Mesothelial cell of epicardium (in vitro differentiated cells): Measurements from ENCODE around the gene CENPF. TPM values are rescaled to one million over a fixed set of nuclear protein-coding genes. Genes with fewer than 3 reads are reported as not detected.
"Not testable (repeated sequence)": the region's sequence is repeated elsewhere in the genome, so short reads cannot be mapped to it uniquely, and the experiment has no call there.

Experiments
- DNase-seq, 2 experiments: peaks; one replicate each; pipeline ENCODE4 v3.0.0; 2021; ENCODE audit warnings: low spot score in 2 of 2; ENCODE audit not compliant: unreplicated experiment in 2 of 2
- H3K27ac Mint-ChIP-seq: 2 replicates; pipeline ENCODE4 v1.8.0; 2021; ENCODE audit warnings: mixed read lengths
- H3K27me3 Mint-ChIP-seq: 2 replicates; pipeline ENCODE4 v1.8.0; 2021; ENCODE audit warnings: low read depth, mixed read lengths
- H3K36me3 Mint-ChIP-seq: 2 replicates; pipeline ENCODE4 v1.8.0; 2021; ENCODE audit warnings: mixed read lengths
- H3K4me1 Mint-ChIP-seq: 2 replicates; pipeline ENCODE4 v1.8.0; 2021; ENCODE audit warnings: mixed read lengths
- H3K4me3 Mint-ChIP-seq: 2 replicates; pipeline ENCODE4 v1.8.0; 2021; ENCODE audit warnings: mild to moderate bottlenecking, moderate library complexity, mixed read lengths
- H3K9me3 Mint-ChIP-seq: 2 replicates; pipeline ENCODE4 v1.8.0; 2021; ENCODE audit warnings: mixed read lengths
- total RNA-seq: library from RNA; stranded (reverse); gene quantifications from 3 replicates; pipeline ENCODE4 v1.2.1, GENCODE V29; 2021
- TF ChIP-seq, protein P1 (sequence below): fragments of 200-600 bp; sonication (generic); IDR thresholded peaks from one replicate; pipeline ENCODE4 v1.5.0; 2021; ENCODE audit warnings: antibody characterized with exemption; ENCODE audit not compliant: unreplicated experiment

The CENPF gene
- total RNA-seq, 1 donor from 2014 or later = 58.1 TPM

DNA sequence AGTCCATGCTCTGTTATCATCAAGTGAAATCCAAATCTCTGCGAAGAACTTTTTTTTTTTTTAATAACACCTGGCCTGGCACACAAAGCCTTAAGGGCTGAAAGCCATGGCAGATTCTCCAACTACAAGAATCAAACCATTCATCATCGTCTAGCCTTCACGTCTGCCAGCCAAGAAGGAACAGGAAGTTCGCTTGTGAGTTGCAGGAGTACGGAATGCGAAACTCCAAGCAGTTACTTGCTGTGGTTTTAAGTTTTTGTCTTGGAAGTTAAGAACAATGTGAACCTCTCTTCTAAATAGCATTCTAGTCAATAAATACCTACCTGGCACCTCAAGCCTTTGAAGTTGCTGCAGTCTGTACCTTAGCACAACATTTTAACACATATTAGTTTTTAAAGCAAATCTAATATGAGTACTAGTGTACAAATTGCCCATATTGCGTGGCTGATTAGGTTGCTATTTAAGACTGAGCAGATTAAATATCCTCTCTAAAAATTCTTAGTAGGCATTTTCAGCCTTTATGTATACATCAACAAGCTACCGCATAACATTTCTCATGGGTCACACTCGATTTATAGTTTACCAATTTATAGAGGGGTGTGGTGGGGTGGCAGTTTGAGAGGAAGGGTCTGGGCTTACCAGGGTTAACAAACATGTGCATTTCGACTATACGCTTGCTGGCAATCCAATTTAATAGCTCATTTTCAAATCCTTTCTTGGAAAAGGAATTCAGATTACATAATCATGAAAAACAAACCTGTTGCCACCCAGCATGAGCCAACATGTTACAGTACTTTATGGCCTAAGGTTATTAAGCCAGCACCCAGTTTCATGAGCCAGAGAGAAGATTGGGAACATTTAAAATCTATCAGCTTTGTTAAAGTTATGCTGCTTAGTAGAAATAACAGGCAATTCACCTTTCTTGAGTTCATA, 29.3 kb upstream of the CENPF start:
- H3K36me3 Mint-ChIP-seq = peaks cover 11% of the 10 kb centered on the region
- H3K9me3 Mint-ChIP-seq = peaks cover 11% of the 10 kb centered on the region
- peaks cover 38% of the 10 kb centered on the region for H3K4me1 Mint-ChIP-seq
- H3K4me3 Mint-ChIP-seq = no peak overlapping the region
- H3K27me3 Mint-ChIP-seq = no peaks in the 10 kb centered on the region
- TF ChIP-seq, protein P1, sequence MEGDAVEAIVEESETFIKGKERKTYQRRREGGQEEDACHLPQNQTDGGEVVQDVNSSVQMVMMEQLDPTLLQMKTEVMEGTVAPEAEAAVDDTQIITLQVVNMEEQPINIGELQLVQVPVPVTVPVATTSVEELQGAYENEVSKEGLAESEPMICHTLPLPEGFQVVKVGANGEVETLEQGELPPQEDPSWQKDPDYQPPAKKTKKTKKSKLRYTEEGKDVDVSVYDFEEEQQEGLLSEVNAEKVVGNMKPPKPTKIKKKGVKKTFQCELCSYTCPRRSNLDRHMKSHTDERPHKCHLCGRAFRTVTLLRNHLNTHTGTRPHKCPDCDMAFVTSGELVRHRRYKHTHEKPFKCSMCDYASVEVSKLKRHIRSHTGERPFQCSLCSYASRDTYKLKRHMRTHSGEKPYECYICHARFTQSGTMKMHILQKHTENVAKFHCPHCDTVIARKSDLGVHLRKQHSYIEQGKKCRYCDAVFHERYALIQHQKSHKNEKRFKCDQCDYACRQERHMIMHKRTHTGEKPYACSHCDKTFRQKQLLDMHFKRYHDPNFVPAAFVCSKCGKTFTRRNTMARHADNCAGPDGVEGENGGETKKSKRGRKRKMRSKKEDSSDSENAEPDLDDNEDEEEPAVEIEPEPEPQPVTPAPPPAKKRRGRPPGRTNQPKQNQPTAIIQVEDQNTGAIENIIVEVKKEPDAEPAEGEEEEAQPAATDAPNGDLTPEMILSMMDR = no peak
- peak overlapping the region; percentile 93 for H3K27ac Mint-ChIP-seq
- DNase-seq = no peak

DNA sequence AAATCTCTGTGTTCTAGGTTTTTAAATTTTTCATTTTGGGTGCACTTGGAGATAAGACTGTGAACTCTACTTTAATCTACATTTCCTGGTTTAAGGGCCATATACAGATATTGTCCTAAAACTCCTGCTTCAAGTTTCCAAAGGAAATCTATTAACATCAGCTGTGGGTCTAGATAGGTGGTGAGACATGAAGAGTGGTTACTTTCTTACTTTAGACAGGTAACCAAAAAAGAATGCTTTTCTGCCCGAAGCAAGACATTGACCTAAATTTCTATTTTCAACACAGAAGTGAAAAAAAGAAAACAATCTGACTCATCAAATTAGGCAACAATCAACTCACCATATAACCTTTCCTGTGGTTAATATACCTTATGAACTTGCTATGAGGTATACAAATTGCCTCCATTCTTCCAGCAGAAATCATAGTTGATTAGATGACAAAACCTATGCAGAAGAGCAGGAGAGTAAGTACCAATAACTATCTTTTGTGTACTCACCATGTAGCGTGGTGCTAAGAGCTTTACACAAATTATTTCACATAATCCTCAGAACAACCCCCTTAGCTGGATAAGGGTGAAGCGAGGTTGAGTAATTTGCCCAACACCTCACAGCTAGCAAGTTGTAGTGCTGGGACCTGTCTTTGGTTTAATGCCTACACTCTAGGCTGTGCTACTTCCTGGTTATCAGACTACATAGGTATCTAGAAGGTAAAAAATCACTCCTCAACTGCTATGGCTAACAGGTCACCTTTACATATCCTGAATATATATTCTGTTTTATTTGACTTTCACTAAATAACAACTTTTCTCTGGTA, 28.2 kb upstream of the CENPF start:
- H3K4me1 Mint-ChIP-seq = peaks cover 38% of the 10 kb centered on the region
- H3K27ac Mint-ChIP-seq = peak overlapping the region; percentile 93
- TF ChIP-seq, protein P1 = no peak
- H3K36me3 Mint-ChIP-seq = peaks cover 11% of the 10 kb centered on the region
- no peak overlapping the region for H3K4me3 Mint-ChIP-seq
- no peaks in the 10 kb centered on the region for H3K27me3 Mint-ChIP-seq
- no peak for DNase-seq
- H3K9me3 Mint-ChIP-seq = peaks cover 11% of the 10 kb centered on the region

DNA sequence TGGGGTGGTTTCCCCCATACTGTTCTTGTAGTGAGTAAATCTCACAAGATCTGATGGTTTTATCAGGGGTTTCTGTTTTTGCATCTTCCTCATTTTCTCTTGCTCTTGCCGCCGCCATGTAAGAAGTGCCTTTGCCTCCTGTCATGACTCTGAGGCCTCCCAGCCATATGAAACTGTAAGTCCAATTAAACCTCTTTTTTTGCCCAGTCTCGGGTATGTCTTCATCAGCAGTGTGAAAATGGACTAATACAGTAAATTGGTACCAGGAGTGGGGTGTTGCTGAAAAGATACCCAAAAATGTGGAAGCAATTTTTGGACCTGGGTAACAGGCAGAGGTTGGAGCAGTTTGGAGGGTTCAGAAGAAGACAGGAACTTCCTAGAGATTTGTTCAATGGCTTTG, 26.9 kb upstream of the CENPF start:
- H3K27ac Mint-ChIP-seq, DNase-seq, H3K4me3 Mint-ChIP-seq, H3K27me3 Mint-ChIP-seq: not testable (repeated sequence)
- H3K4me1 Mint-ChIP-seq = peaks cover 34% of the 10 kb centered on the region
- peaks cover 11% of the 10 kb centered on the region for H3K9me3 Mint-ChIP-seq
- H3K36me3 Mint-ChIP-seq = peaks cover 11% of the 10 kb centered on the region

DNA sequence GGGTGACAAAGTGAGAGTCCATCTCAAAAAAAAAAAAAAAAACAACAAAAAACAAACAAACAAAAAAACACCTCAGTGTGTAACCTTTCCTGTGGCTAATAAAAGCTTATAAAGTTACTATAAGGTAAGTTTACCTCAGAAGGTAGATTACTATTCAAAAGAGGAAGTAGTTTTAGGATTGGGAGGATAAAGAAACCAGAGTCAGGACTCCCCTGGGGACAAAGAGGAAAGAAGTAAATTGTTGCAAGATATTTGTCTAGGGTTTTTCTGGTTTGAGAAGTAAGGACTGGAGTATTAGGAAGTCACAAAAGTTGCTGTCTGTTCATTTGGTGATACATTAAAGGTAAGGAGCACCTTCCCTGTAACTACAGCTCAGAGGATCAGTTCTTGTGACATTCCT, 23.8 kb upstream of the CENPF start:
- TF ChIP-seq, protein P1 = no peak
- H3K27ac Mint-ChIP-seq = peak overlapping the region; percentile 36
- no peak for DNase-seq
- peaks cover 11% of the 10 kb centered on the region for H3K36me3 Mint-ChIP-seq
- peaks cover 12% of the 10 kb centered on the region for H3K4me1 Mint-ChIP-seq
- peaks cover 11% of the 10 kb centered on the region for H3K9me3 Mint-ChIP-seq
- no peaks in the 10 kb centered on the region for H3K27me3 Mint-ChIP-seq
- H3K4me3 Mint-ChIP-seq = no peak overlapping the region

DNA sequence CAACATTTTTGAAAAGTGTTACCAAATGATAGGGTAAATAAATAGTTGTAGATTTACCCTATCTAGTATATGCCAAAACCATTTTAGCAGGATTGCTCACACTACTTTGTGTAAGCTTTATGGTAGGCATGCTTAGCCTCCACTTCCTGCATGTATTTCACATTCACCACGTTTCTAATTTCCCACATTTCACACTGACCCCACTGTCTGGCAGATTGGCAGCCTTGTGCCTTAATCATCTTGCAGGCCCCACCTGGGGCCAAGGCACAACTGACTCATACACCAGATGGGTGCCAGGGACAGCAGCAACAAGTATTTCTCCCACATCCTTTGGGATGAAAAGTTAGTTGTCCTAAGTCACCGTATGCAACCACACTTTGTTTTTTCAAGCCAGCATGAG, 21.2 kb upstream of the CENPF start:
- TF ChIP-seq, protein P1 = no peak
- Mint-ChIP-seq H3K27me3 (no peaks in the 10 kb centered on the region), H3K36me3 (peaks cover under 1% of the 10 kb centered on the region), H3K4me1 (peaks cover 8% of the 10 kb centered on the region), H3K9me3 (no peaks in the 10 kb centered on the region), H3K27ac (no peak overlapping the region), H3K4me3 (no peak overlapping the region)
- no peak for DNase-seq
